ENCODE data around the gene ONECUT1.

DNA sequence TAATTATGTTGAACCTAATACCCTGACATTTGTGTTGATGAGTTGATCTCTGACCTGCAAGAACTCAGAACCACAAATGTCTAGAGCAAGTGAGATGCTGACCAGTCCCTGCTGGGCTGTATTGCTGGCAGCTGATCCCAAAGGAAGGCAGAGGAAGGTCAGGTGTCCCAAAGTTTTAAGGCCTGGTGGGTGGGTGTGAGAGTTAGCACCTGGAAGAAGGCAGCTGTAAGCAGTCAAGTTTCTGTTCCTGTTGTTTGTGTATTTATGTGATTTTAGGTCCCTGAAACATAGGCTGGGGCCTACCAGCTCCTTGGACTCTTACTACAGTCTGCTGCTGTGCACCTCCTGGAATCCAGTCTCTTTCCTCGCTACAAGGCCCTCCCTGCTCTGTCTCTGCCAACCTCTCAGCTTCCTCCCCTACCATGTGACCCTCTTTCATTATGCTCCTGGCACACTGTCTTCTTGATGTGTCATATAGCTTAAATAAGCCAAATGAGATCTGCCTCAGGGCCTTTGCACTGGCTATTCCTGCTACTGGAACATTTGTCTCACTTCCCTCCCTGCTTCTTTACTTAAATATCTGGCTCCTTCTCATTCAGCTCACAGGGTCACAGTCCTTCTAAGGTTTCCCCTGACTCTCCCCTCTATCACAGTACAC, 80.0 kb downstream of the ONECUT1 start:
- no peak for TF ChIP-seq POLR2A (IDR thresholded peaks at IDR 0.05)
- TF ChIP-seq, protein P1, sequence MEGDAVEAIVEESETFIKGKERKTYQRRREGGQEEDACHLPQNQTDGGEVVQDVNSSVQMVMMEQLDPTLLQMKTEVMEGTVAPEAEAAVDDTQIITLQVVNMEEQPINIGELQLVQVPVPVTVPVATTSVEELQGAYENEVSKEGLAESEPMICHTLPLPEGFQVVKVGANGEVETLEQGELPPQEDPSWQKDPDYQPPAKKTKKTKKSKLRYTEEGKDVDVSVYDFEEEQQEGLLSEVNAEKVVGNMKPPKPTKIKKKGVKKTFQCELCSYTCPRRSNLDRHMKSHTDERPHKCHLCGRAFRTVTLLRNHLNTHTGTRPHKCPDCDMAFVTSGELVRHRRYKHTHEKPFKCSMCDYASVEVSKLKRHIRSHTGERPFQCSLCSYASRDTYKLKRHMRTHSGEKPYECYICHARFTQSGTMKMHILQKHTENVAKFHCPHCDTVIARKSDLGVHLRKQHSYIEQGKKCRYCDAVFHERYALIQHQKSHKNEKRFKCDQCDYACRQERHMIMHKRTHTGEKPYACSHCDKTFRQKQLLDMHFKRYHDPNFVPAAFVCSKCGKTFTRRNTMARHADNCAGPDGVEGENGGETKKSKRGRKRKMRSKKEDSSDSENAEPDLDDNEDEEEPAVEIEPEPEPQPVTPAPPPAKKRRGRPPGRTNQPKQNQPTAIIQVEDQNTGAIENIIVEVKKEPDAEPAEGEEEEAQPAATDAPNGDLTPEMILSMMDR (IDR thresholded peaks at IDR 0.05 in 4 of 5, conservative IDR thresholded peaks at IDR 0.05 in 1 of 5): no peak

All from gastrocnemius medialis (tissue), 4 donors.